Smooth muscle cell of the coronary artery (primary cell): ENCODE measurements around the gene NRIP1. TPM values are rescaled to one million over a fixed set of nuclear protein-coding genes. Genes with fewer than 3 reads are reported as not detected.

Source experiments
- total RNA-seq: library from RNA; depleted of rRNA; stranded (reverse); fragments of >200 nt; gene quantifications from 2 replicates; pipeline ENCODE4 v1.2.3, GENCODE V29; 2014; ENCODE audit warnings: low replicate concordance

The NRIP1 gene
- total RNA-seq = 11.0 and 19.1 TPM in 2 replicates

GRCh38 chr21:15064576-15065391 is at the start of gene NRIP1:
NRIP1 (minus strand) TSS chr21:15065000; CDS start chr21:14968192, 96,808 bp downstream.

